Muscle of back (tissue), 11 donors: ENCODE data around the gene ABCA3. TPM values are rescaled to one million over a fixed set of nuclear protein-coding genes. Genes with fewer than 3 reads are reported as not detected.

Experiments
- DNase-seq, 3 donors: peaks; one replicate each; pipeline versions ENCODE4 v3.0.0 to v3.0.0-alpha.2; 2013
- polyA plus RNA-seq, 10 donors: library from polyadenylated mRNA; unstranded; fragments of 120-200 nt; gene quantifications; one replicate each; pipeline ENCODE4 v1.2.1, GENCODE V29; 2013; ENCODE audit not compliant: insufficient read length in 10 of 10

The ABCA3 gene
- polyA plus RNA-seq, 10 donors: 12.5 to 18.8 (median 14.8) TPM

- no peak for DNase-seq
Measured at GRCh38 chr16:2317231-2318020, 23.1 kb downstream of the ABCA3 start.

DNA sequence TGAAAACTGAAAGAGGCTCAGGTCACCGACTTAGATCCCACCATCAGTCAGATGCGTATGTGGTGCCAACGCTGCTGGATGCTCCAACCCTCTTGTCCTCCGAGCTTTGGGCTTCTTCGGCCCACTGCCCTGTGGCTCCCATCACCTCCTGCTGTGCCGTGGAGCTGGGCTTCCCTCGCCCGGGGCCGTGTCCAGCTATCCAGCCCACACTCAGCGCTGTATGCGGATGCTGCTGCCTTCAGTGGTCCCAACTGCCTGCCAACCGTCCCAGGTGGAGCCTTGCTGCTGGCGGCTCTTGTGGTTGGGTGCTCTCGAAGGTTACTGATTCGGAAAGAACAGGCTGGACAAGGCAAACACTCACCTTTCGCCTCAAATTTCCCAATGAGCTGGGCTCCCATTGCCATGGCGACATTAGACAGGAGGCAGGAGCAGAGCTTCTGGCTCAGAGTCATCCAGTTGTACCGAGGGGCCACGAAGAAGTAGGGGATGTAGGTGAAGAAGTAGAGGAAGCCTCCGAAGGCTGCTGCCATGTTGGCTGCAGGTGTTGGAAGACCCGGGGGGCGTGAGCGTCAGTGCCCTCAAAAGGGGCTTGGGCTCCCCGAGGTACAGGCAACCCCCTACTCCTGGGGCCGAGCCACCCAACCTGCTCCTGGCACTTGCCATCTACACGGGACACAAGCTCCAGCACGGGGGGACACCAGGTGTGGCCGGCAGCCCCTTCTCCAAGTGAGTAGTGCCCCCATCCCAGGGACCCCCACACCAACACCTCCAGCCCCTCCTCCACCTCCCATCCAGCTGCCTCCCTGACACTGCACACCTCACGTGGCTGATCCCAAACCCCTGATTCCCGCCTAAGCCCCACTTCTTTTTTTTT lies 32.2 kb downstream of the ABCA3 start:
- DNase-seq: no peak

GRCh38 chr16:2299915-2300192 lies 40.7 kb downstream of the ABCA3 start:
- DNase-seq: no peak

DNA sequence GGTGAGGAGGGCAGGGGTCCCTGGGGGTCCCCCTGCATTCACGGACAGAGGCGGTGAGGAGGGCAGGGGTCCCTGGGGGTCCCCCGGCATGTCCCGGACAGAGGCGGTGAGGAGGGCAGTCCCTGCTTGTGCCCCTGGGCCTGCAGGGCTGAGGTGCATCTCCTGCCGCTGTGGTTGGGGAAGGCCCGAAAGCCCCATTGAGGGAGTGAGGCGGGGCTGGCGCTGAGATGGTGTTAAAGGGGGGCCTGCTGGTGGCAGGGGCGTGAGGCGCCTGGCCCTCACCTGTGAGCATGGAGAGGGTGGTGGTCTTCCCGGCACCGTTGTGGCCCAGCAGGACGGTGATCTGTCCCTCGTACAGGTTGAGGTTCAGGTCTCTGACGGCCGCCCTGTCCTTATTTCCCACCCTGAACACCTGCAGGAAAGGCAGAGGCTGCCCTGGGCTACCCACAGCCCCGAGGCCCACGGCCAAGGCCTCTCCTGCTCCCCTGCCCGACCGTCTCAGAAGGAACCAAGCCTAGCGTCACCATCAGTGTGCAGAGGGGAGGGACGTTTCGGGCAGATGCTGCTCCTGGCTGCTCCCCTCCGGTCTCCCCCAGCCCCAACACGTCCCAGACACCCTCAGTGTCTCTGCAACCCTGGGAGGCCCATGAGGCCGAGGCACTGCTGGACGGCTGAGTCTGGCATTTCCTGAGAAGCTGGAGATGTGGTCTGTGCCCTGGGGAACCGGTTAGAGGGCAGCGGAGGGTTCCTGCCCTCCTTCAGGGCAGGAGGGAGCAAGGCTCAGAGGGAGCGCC lies 41.2 kb downstream of the ABCA3 start:
- DNase-seq: no peak

DNA sequence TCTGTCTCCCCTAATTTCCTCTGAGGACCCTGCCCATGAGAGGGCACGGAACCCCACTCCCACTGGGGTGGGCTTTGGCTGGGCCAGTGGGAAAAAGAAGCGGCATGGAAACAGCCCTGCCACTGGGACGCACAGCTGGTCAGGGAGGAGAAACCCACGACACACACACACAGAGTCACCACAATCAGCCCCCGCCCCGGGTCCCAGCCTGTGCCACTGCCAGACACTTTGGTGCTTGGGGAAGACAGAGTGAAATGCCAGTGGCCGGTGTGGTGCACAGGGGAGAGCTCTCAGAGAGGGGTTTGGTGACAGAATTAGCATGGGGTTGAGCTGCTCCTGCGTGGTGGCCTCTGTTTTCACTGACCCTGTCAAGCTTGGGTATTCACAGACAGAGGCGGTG lies 41.9 kb downstream of the ABCA3 start:
- DNase-seq: no peak

DNA sequence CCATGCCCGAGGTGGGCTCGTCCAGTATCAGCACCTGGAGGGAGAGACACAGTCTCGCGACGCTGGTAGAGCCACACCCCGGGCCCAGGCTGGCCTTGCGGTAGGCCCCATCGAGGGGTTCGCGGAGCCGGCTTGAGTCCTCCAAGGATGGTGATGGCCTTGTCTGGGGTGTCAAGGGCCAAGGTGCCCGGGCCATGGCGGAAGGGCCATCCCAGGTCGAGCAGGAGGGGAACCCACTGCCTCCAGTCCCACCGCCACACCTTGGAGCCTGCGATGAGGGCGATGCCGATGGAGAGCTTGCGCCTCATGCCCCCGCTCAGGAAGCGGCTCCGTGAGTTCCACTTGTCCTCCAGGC lies 43.0 kb downstream of the ABCA3 start:
- no peak for DNase-seq

DNA sequence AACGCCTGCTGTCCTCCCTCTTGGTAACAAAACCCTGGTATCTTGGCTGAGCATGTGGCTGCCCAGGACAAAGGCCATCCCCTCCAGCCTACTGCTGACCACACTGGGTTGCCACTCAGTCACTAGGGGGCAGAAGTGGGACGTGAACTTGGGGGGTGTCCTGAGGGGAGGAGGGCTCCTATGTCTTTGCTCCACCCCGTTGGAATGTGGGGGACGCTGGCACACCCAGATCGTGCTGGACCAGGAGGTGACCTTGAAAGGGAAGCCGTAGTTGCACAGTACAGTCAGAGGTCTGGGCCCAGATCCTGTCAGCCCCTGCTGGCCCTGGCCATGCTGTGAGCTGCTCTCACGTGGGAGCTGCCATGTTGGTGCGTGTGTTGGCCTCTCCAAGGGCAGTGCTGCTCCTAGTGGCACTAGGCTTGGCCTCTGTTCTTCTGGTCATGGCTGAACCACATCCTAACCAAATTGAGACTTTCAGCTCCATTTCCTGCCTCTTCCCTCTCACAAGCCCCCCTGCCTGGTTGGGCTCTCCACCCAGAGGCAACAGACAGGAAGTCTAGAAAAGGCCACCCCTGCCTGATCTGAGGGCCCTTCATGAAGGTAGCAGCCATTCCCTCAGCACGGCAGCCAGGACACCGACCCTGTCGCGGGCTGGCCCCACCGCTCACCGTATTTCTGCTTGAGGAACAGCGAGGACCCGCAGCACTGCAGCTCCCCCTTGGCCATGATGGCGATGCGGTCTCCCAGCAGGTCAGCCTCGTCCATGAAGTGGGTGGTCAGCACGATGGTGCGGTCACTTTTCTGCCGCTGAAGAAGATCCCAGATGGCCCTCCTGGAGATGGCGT lies 43.6 kb downstream of the ABCA3 start:
- no peak for DNase-seq

- DNase-seq: no peak
Measured at GRCh38 chr16:2295056-2295798, 45.3 kb downstream of the ABCA3 start.

DNA sequence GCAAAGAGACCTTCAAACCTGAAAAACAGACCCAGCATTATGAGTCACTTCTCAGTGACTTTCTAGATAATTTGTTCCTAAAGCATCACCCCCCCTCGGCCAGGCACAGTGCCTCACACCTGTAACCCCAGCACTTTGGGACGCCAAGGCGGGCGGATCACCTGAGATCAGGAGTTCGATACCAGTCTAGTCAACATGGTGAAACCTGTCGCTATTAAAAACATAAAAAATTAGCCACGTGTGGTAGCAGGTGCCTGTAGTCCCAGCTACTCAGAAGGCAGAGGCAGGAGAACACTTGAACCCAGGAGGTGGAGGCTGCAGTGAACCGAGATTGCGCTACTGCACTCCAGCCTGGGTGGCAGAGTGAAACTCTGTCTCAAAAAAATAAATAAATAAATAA lies 48.3 kb downstream of the ABCA3 start:
- no peak for DNase-seq

DNA sequence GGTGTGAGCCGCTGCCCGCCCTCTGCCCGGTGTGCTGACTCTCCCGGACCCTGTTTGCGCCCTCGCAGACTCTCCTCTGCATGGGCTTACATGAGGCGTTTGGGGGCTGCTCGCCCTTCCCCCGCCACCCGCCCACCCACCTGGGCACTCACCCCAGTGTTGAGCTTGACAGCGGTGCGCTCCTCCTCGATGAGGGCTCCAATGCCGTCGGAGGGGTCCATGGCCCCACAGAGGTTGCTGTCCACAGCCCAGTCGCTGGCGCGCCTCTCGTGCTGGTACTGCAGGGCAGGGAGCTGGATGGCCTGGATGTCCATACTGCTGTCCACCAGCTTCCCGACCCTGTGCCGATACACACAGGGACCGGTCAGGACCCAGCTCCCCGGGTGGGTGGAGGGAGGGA lies 51.2 kb downstream of the ABCA3 start:
- DNase-seq: no peak

DNA sequence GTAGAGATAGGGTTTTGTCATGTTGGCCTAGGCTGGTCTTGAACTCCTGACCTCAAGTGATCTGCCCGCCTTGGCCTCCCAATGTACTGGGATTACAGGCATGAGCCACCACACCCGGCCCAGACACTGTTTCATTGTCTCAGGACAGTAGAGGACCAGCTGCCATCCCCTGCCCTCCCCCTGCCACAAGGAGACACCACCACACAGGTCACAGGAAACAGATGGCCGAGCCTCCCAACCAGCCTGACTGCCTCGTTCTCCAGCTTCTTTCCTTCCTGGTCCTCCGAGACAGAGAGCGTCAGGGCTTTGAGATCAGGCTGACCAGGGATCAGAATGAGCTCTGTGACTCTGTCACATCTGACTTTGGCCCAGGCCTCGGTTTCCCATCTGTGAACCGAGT lies 51.8 kb downstream of the ABCA3 start:
- DNase-seq: no peak

- DNase-seq: no peak
Measured at GRCh38 chr16:2287916-2288547, 52.5 kb downstream of the ABCA3 start.

DNA sequence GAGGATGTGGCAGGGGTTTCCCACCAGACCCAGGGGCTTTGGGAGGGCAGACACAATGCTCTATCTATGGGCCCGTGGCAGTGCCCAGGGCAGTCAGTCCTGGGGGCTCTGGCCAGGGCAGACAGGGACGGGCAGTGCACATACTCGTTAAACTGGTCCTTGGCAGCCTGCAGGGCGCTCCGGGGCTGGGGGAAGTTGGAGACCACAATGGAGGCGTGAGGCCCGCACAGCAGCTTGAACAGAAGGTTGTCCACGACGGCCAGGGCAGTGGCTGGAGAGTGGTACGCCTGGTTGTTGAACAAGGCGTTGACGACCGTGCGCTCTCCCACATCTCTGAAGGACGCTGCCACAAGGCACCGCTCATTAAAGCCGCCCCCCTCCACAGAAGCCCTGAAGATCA lies 54.0 kb downstream of the ABCA3 start:
- DNase-seq: no peak

- DNase-seq: no peak
Measured at GRCh38 chr16:2285731-2286191, 54.8 kb downstream of the ABCA3 start.

DNA sequence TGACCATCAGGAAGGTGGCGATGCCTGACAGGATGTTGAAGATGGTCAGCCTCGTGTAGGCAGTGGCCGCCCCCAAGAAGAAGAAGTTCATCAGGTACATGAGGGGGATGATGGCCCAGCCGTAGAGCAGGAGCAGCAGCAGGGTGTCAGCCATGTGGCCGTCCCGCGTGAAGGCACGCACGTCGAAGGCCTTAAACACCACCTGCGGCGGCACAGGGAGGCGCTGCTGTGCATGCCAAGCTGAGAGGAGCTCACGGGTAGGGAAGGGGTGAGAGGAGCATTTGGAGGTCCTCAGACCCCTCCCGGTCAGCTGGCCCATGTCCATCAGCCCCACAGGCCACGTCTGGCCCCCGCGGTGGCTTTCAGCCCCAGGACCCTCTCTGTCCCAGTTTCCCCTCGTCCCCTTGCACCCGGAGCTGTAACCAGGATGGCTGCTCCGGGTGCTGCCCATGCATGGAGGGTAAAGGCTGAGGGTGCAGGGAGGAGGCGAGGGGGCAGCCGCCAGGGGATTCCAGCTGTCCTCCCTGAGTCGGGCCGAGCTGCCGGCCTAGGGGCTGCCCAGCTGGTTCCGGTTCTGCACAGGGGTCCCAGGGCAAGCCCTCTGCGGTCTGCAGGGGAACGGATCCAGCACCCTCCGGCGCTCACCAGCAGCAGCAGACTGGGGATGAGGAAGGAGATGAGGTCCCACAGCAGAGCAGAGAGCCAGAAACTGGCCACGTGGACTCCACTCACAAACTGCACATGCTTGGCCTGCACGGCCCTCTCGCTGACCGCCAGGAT lies 55.5 kb downstream of the ABCA3 start:
- no peak for DNase-seq

GRCh38 chr16:2284001-2284770 lies 56.3 kb downstream of the ABCA3 start:
- DNase-seq: no peak

DNA sequence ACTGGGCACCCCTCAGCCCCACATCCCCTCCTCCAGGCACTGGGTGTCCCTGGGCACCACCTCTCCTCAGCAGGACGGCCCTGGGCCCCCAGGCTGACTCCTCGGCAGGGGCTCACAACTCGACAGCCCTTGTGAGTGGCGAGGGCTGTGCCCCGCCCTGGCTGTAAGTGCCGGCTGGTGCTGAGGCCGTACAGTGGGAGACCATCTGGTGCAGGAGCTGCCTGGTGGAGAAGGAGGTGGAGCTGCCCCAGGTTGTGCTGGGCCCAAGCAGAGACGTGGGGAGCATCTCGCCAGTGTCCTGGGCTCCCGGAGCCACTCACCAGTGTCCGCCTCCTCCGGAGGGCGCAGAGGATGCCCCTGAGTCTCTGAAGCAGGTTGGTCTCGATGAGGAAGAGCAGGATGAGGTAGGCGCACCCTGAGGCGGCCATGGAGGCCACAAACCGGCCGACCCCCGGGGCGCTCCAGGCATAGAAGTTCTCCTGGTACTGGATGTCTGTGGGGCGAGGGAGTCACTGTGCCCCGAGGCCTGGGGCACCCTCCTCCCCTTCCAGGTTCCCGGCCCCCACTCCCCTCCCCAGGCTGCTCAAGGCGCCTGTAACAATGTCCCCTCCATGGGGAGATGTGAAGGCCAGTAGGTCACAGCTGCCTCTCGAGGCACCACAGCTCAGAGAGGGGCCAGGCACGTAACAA lies 57.5 kb downstream of the ABCA3 start:
- no peak for DNase-seq

GRCh38 chr16:2282262-2282661 lies 58.3 kb downstream of the ABCA3 start:
- DNase-seq: no peak
